OCI-LY1 (cell line): ENCODE results near the gene TENM4.

ENCODE experiments used
- H2AFZ ChIP-seq: fragments of 200-600 bp; sonication (generic), shearing (Covaris generic); 2 replicates; pipeline ENCODE4 v1.6.0; 2014; ENCODE audit warnings: antibody characterized with exemption, mild to moderate bottlenecking, low read length
- H3F3A ChIP-seq: fragments of 200-600 bp; sonication (generic), shearing (Covaris generic); 2 replicates; pipeline ENCODE4 v1.6.0; 2014; ENCODE audit warnings: mild to moderate bottlenecking, antibody characterized with exemption, low read length, moderate library complexity; ENCODE audit not compliant: insufficient read depth
- H3K27ac ChIP-seq: fragments of 200-600 bp; sonication (generic); 2 replicates; pipeline ENCODE4 v1.5.1; 2014; ENCODE audit warnings: low read length, mixed run types, mild to moderate bottlenecking, low read depth; ENCODE audit not compliant: poor library complexity, severe bottlenecking
- H3K27me3 ChIP-seq: fragments of 200-600 bp; sonication (generic); 2 replicates; pipeline ENCODE4 v1.6.0; 2014; ENCODE audit warnings: antibody characterized with exemption, mild to moderate bottlenecking, low read length, moderate library complexity; ENCODE audit not compliant: insufficient read depth
- H3K36me3 ChIP-seq: fragments of 200-600 bp; sonication (generic); 2 replicates; pipeline ENCODE4 v1.6.1; 2014; ENCODE audit warnings: mild to moderate bottlenecking, antibody characterized with exemption, low read length, moderate library complexity, mixed read lengths; ENCODE audit not compliant: insufficient read depth
- H3K4me1 ChIP-seq: fragments of 200-600 bp; sonication (generic); 2 replicates; pipeline ENCODE4 v1.5.1; 2014; ENCODE audit warnings: mild to moderate bottlenecking, low read length, moderate library complexity; ENCODE audit not compliant: insufficient read depth, severe bottlenecking
- H3K4me2 ChIP-seq: fragments of 200-600 bp; sonication (generic), shearing (Covaris generic); 2 replicates; pipeline ENCODE4 v1.6.1; 2014; ENCODE audit warnings: low read length
- H3K4me3 ChIP-seq: fragments of 200-600 bp; sonication (generic); 2 replicates; pipeline ENCODE4 v1.5.1; 2014; ENCODE audit warnings: low read length, low read depth, mild to moderate bottlenecking, mixed read lengths; ENCODE audit not compliant: poor library complexity, severe bottlenecking
- H3K79me2 ChIP-seq: fragments of 200-600 bp; shearing (Covaris generic); 2 replicates; pipeline ENCODE4 v1.6.1; 2016; ENCODE audit warnings: mixed run types, low read length, mixed read lengths; ENCODE audit not compliant: insufficient read depth
- H3K9ac ChIP-seq: fragments of 200-600 bp; sonication (generic), shearing (Covaris generic); 2 replicates; pipeline ENCODE4 v1.6.1; 2014; ENCODE audit warnings: mild to moderate bottlenecking, low read length, mixed read lengths
- H3K9me2 ChIP-seq: fragments of 200-600 bp; sonication (generic), shearing (Covaris generic); 2 replicates; pipeline ENCODE4 v1.6.1; 2014; ENCODE audit warnings: low read depth, mild to moderate bottlenecking, low read length, mixed read lengths
- H3K9me3 ChIP-seq: fragments of 200-600 bp; shearing (Covaris generic); 2 replicates; pipeline ENCODE4 v1.6.1; 2014; ENCODE audit warnings: low read length, mixed read lengths
- H4K20me1 ChIP-seq: fragments of 200-600 bp; sonication (generic), shearing (Covaris generic); 2 replicates; pipeline ENCODE4 v1.6.0; 2016; ENCODE audit warnings: mild to moderate bottlenecking, low read length; ENCODE audit not compliant: insufficient read depth
- CTCF ChIP-seq: fragments of 200-600 bp; sonication (generic), shearing (Covaris generic); IDR thresholded peaks from 2 replicates; pipeline ENCODE4 v1.5.1; 2017; ENCODE audit warnings: mild to moderate bottlenecking, antibody characterized with exemption, low read length, moderate library complexity, mixed read lengths
- EZH2 ChIP-seq: fragments of 200-600 bp; sonication (generic), shearing (Covaris generic); IDR thresholded peaks from 2 replicates; pipeline ENCODE4 v1.8.0; 2017; ENCODE audit warnings: borderline replicate concordance, mixed run types, mild to moderate bottlenecking, antibody characterized with exemption, low read length, moderate library complexity, mixed read lengths

TENM4 gene

GRCh38 chr11:79430280-79430679 lies 10.6 kb downstream of the TENM4 start:
- Histone ChIP-seq H3K79me2 (no peaks in the 10 kb centered on the region), H4K20me1 (no peaks in the 10 kb centered on the region), H3K27ac (no peak overlapping the region), H3K9me2 (no peaks in the 10 kb centered on the region), H3K36me3 (no peaks in the 10 kb centered on the region), H3F3A (no peaks in the 10 kb centered on the region), H3K27me3 (no peaks in the 10 kb centered on the region; the same call in 1 of the 2 replicates), H3K4me1 (no peaks in the 10 kb centered on the region), H3K4me3 (no peak overlapping the region), H3K9ac (no peak overlapping the region), H3K9me3 (no peaks in the 10 kb centered on the region), H3K4me2 (no peak overlapping the region), H2AFZ (no peak overlapping the region)
- TF ChIP-seq EZH2 (no peak), CTCF (no peak)

DNA sequence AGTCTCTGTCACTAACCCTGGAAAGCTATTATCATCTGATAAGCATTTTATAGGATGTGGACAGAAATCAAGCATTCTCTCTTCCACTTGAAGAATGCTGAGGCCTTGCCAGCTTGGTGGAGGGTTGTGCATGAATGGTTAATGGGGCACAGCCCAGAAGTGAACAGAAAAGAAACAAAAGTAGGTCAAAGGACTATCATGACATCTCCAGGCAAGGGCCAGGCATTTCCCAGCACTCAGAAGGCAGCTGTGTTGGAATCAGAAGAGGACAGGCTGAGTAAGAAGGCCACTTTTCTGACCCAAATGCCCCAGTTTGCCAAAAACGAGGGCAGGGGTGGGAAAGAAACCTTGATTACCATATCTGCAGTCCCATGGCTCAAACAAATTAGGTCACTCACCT lies 12.4 kb downstream of the TENM4 start:
- no peak overlapping the region for H2AFZ ChIP-seq
- no peaks in the 10 kb centered on the region for H3K4me1 ChIP-seq
- no peaks in the 10 kb centered on the region for H3K9me2 ChIP-seq
- no peak overlapping the region for H3K9ac ChIP-seq
- H3K27me3 ChIP-seq: no peaks in the 10 kb centered on the region
- H4K20me1 ChIP-seq: no peaks in the 10 kb centered on the region
- no peaks in the 10 kb centered on the region for H3F3A ChIP-seq
- H3K27ac ChIP-seq: no peak overlapping the region
- no peaks in the 10 kb centered on the region for H3K9me3 ChIP-seq
- H3K4me3 ChIP-seq: no peak overlapping the region
- no peaks in the 10 kb centered on the region for H3K79me2 ChIP-seq
- no peaks in the 10 kb centered on the region for H3K36me3 ChIP-seq
- H3K4me2 ChIP-seq: no peak overlapping the region
- TF ChIP-seq CTCF (no peak), EZH2 (no peak)

DNA sequence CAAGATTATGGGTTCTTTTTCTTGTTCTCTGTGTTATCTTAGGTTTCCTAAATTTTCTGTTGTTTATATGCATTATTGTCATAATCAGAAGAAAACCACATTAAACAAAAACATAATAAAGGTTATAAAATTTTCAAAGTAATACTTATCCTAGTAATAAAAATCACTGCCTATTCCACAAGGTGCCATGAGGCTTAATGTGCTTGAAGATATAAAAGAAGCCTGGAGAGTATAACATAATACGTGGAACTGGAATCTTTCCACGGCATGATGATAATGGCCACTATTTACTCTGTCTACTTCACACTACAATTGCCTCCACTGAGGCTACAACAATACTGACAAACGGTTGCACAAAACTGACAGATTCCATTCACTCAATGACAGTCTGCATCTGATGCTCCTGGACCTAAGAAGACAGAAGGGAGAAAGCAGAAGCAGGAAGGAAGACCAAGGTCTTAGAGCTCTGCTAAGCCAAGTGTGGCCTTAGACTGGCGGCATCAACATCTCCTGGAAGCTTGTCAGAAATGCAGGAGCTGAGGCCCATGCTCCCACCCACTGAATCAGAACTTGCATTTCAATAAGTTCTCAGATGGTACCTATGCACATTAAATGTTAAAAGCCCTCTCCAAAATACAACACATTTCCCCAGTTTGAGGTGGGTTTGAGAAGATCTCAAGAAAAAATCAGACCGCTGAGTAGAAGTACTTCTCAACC lies 13.1 kb downstream of the TENM4 start:
- H3K36me3 ChIP-seq: no peaks in the 10 kb centered on the region
- H3K27me3 ChIP-seq: no peaks in the 10 kb centered on the region
- no peaks in the 10 kb centered on the region for H3K9me3 ChIP-seq
- H3K9ac ChIP-seq: no peak overlapping the region
- H4K20me1 ChIP-seq: no peaks in the 10 kb centered on the region
- no peak overlapping the region for H3K4me3 ChIP-seq
- H3K27ac ChIP-seq: no peak overlapping the region
- no peaks in the 10 kb centered on the region for H3K79me2 ChIP-seq
- no peaks in the 10 kb centered on the region for H3K9me2 ChIP-seq
- no peak for TF ChIP-seq CTCF
- H3K4me2 ChIP-seq: no peak overlapping the region
- H2AFZ ChIP-seq: no peak overlapping the region
- H3F3A ChIP-seq: no peaks in the 10 kb centered on the region
- no peaks in the 10 kb centered on the region for H3K4me1 ChIP-seq
